Suprapubic skin (tissue), 4 donors: Measurements from ENCODE around the gene SECISBP2. TPM values are rescaled to one million over a fixed set of nuclear protein-coding genes. Genes with fewer than 3 reads are reported as not detected.

Experiments
- DNase-seq, 2 donors: peaks; one replicate each; pipeline ENCODE4 v3.0.0-alpha.2; 2019; ENCODE audit warnings: low spot score in 2 of 2
- H3K27ac ChIP-seq: fragments of 200-600 bp; sonication (generic); one replicate; pipeline ENCODE4 v1.5.1; 2019
- H3K27me3 ChIP-seq: fragments of 200-600 bp; sonication (generic); one replicate; pipeline ENCODE4 v1.5.1; 2019
- H3K36me3 ChIP-seq: fragments of 200-600 bp; sonication (generic); one replicate; pipeline ENCODE4 v1.5.1; 2019
- H3K4me1 ChIP-seq: fragments of 200-600 bp; sonication (generic); one replicate; pipeline ENCODE4 v1.5.1; 2019
- H3K4me3 ChIP-seq: fragments of 200-600 bp; sonication (generic); one replicate; pipeline ENCODE4 v1.5.1; 2019; ENCODE audit warnings: mild to moderate bottlenecking
- H3K9me3 ChIP-seq: fragments of 200-600 bp; sonication (generic); one replicate; pipeline ENCODE4 v1.5.1; 2019
- EP300 ChIP-seq: sonication (generic); formaldehyde crosslinking; IDR thresholded peaks from one replicate; pipeline ENCODE4 v1.6.1; 2017; ENCODE audit warnings: antibody characterized with exemption
- POLR2A ChIP-seq, 2 donors: fragments of 450-650 bp; IDR thresholded peaks; one replicate each; pipeline ENCODE4 v1.6.1; 2017; ENCODE audit warnings: antibody characterized with exemption in 2 of 2, mild to moderate bottlenecking in 2 of 2, moderate library complexity in 2 of 2
- POLR2AphosphoS5 ChIP-seq, 3 donors: sonication (generic); formaldehyde crosslinking; IDR thresholded peaks; one replicate each; pipeline ENCODE4 v1.6.1; 2017; ENCODE audit warnings: antibody characterized with exemption in 3 of 3
- WGBS: methylation state at CpG from one replicate; pipeline ENCODE4 v1.1.5; 2018; 5-methylcytosine and 5-hydroxymethylcytosine counted together
- total RNA-seq, 4 donors: library from RNA; depleted of rRNA; stranded (reverse); fragments of >200 nt; gene quantifications; one replicate each; pipeline ENCODE4 v1.1.0, GENCODE V29; 2016
- TF ChIP-seq, protein P1 (sequence below), 2 donors: fragments of 200-600 bp in 1 of 2; fragments of 450-650 bp in 1 of 2; sonication (generic) in 1 of 2; IDR thresholded peaks; one replicate each; pipeline ENCODE4 v1.5.1; 2016 to 2019; ENCODE audit warnings: antibody characterized with exemption in 2 of 2, mild to moderate bottlenecking in 1 of 2, moderate library complexity in 1 of 2

The SECISBP2 gene
- total RNA-seq, 4 donors from 2014 or later: 43.6 to 111 (median 60.8) TPM

- peaks cover 3% of the 10 kb centered on the region for H3K4me1 ChIP-seq
- no peaks in the 10 kb centered on the region for H3K27me3 ChIP-seq
- H3K9me3 ChIP-seq: no peaks in the 10 kb centered on the region
- no peak overlapping the region for H3K4me3 ChIP-seq
- 91% methylated on average over 12 of the region's 12 CpGs for WGBS
- H3K27ac ChIP-seq: no peak overlapping the region
- TF ChIP-seq, protein P1, sequence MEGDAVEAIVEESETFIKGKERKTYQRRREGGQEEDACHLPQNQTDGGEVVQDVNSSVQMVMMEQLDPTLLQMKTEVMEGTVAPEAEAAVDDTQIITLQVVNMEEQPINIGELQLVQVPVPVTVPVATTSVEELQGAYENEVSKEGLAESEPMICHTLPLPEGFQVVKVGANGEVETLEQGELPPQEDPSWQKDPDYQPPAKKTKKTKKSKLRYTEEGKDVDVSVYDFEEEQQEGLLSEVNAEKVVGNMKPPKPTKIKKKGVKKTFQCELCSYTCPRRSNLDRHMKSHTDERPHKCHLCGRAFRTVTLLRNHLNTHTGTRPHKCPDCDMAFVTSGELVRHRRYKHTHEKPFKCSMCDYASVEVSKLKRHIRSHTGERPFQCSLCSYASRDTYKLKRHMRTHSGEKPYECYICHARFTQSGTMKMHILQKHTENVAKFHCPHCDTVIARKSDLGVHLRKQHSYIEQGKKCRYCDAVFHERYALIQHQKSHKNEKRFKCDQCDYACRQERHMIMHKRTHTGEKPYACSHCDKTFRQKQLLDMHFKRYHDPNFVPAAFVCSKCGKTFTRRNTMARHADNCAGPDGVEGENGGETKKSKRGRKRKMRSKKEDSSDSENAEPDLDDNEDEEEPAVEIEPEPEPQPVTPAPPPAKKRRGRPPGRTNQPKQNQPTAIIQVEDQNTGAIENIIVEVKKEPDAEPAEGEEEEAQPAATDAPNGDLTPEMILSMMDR (IDR thresholded peaks at IDR 0.05): no peak
- TF ChIP-seq EP300 (no peak), POLR2A (IDR thresholded peaks at IDR 0.05) (no peak), POLR2AphosphoS5 (IDR thresholded peaks at IDR 0.05) (no peak)
- DNase-seq: no peak
- peaks cover 38% of the 10 kb centered on the region for H3K36me3 ChIP-seq
Measured at GRCh38 chr9:89377411-89377810, 59.1 kb downstream of the SECISBP2 start.

GRCh38 chr9:89378541-89378940 lies 60.2 kb downstream of the SECISBP2 start:
- WGBS: 93% methylated on average over 21 of the region's 21 CpGs
- no peaks in the 10 kb centered on the region for H3K27me3 ChIP-seq
- TF ChIP-seq POLR2AphosphoS5 (IDR thresholded peaks at IDR 0.05) (no peak), EP300 (no peak), POLR2A (IDR thresholded peaks at IDR 0.05) (no peak)
- TF ChIP-seq, protein P1 (IDR thresholded peaks at IDR 0.05): no peak
- no peak for DNase-seq
- no peak overlapping the region for H3K4me3 ChIP-seq
- H3K9me3 ChIP-seq: no peaks in the 10 kb centered on the region
- H3K36me3 ChIP-seq: peaks cover 47% of the 10 kb centered on the region
- no peak overlapping the region for H3K27ac ChIP-seq
- H3K4me1 ChIP-seq: peaks cover 3% of the 10 kb centered on the region

DNA sequence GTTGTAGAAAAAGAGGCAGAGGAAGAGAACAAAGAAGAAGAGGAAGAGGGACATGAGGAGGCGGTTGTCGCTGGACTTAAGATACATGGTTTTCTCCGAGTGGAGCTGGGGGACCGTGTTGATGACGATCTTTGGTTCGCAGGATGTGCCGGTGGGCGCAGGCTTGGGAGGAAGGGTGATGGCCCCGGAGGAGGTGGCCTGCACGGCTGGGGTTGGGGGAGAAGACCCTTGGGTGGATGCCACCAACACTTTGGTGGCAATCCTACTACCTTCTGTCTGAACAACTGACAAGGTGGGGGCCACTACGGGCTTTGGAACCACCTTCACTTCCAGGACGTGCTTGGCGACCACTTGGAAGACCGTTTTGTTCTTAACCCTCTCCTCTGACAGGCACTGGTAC lies 60.7 kb downstream of the SECISBP2 start:
- Histone ChIP-seq H3K4me1 (peaks cover 3% of the 10 kb centered on the region), H3K4me3 (no peak overlapping the region), H3K36me3 (peaks cover 51% of the 10 kb centered on the region), H3K27me3 (no peaks in the 10 kb centered on the region), H3K9me3 (no peaks in the 10 kb centered on the region), H3K27ac (no peak overlapping the region)
- WGBS: 93% methylated on average over 14 of the region's 14 CpGs
- no peak for DNase-seq
- TF ChIP-seq, protein P1 (IDR thresholded peaks at IDR 0.05): no peak
- TF ChIP-seq POLR2A (IDR thresholded peaks at IDR 0.05) (no peak), POLR2AphosphoS5 (IDR thresholded peaks at IDR 0.05) (no peak), EP300 (no peak)

- Histone ChIP-seq H3K4me1 (peaks cover 3% of the 10 kb centered on the region), H3K4me3 (no peak overlapping the region), H3K27ac (no peak overlapping the region), H3K36me3 (peaks cover 57% of the 10 kb centered on the region), H3K27me3 (no peaks in the 10 kb centered on the region), H3K9me3 (no peaks in the 10 kb centered on the region)
- no peak for DNase-seq
- TF ChIP-seq POLR2A (IDR thresholded peaks at IDR 0.05) (no peak), EP300 (no peak), POLR2AphosphoS5 (IDR thresholded peaks at IDR 0.05) (no peak)
- TF ChIP-seq, protein P1 (IDR thresholded peaks at IDR 0.05): no peak
- 86% methylated on average over 14 of the region's 14 CpGs for WGBS
Measured at GRCh38 chr9:89379508-89380115, 61.3 kb downstream of the SECISBP2 start.

- Histone ChIP-seq H3K36me3 (peaks cover 66% of the 10 kb centered on the region), H3K9me3 (no peaks in the 10 kb centered on the region), H3K27ac (no peak overlapping the region), H3K4me1 (no peaks in the 10 kb centered on the region), H3K27me3 (no peaks in the 10 kb centered on the region), H3K4me3 (no peak overlapping the region)
- no peak for DNase-seq
- 91% methylated on average over 26 of the region's 26 CpGs for WGBS
- no peak for TF ChIP-seq POLR2AphosphoS5 (IDR thresholded peaks at IDR 0.05)
- TF ChIP-seq, protein P1 (IDR thresholded peaks at IDR 0.05): no peak
- TF ChIP-seq POLR2A (IDR thresholded peaks at IDR 0.05): no peak
- TF ChIP-seq EP300: no peak
Measured at GRCh38 chr9:89380437-89381307, 62.4 kb downstream of the SECISBP2 start.
